Midbrain (tissue), 1 donor: ENCODE measurements around the gene TTC7B.

ENCODE experiments used
- DNase-seq: peaks from one replicate; lab custom pipeline; 2025; lab: John Stamatoyannopoulos, UW

TTC7B gene

DNA sequence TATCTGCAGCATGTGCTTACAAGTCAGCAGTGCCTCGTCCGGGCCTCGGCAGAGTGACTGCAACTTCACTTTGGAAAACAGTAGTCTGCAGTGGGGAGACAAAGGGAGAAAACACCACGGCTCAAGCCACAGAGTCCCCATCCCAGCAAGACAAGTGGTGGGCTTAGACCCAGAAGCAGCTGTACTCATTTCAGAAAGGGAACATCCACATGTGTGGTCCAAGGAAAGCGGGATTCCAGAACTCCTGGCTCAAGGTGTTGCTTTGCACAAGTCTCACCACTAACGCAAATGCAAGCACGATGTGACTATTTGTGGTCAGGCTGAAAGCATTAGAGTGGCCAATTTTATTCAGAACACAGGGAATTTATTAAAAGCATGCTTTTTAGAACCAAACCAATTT, 198.3 kb downstream of the TTC7B start:
- DNase-seq, result no peak

GRCh38 chr14:90616881-90617280, 199.3 kb downstream of the TTC7B start:
- DNase-seq, result no peak

DNA sequence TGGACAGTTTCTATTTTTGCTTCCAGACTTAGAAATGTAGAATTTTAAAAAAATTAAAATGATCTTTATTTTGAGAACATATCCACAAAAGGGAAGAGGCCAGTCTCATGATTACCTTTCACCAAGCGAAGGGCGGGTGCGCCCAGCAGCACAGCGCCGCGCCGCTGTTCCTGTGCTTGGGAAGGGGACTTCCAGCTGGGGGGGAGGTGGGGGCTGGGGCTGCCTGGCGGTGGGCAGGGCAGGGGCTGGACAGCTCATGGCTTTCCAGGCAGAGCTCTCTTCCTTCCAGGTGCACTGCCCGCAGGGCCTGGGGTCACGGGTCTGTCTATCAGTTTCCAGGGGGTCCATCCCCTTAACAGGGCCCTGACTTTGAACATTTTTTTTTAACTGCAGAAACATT, 199.9 kb downstream of the TTC7B start:
- DNase-seq, result no peak

GRCh38 chr14:90615517-90616060, 200.6 kb downstream of the TTC7B start:
- peak; percentile 15 for DNase-seq

GRCh38 chr14:90614696-90615516, 201.3 kb downstream of the TTC7B start:
- DNase-seq, result no peak

DNA sequence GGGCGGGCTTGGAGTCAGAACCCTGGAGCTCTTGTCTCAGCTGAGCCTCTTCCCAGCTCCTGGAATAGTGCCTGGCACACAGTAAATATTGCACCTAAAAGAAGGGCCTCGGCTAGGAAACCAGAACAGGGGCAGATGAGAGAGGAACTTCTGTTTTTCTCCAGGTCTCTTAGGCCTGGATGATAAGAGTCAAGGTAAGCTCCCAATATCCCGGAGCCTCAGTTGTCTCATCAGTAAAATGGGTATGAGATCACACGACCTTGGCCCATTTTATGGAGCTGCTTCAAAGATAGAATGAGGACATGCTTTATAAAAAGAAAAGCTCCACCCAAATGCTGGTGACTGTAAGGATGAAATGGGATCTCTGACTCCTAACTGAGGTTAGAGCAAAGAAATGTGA, 202.2 kb downstream of the TTC7B start:
- no peak for DNase-seq

DNA sequence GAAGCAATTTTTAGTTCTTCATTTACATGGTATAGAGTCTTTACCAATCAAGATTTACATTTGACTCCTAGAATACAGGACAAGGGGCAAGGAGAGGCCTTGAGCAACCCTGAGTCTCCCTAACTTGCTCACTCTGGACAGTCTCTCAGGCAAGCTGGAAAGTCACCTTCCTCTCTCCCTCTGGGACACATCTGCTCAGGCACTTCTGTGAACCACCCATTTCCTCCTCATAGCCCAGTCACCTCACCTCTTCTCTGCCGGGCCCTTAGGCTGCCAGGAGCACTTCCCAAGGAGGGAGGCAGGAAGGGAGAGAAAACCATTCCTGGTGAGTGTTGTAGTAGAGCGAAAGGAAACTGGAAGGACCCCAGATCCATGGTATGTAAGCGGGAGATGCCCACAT, 202.8 kb downstream of the TTC7B start:
- DNase-seq, result no peak

- DNase-seq, result no peak
These were observed 203.4 kb downstream of the TTC7B start for GRCh38 chr14:90612801-90613200.

GRCh38 chr14:90611936-90612335, 204.3 kb downstream of the TTC7B start:
- DNase-seq, result no peak

DNA sequence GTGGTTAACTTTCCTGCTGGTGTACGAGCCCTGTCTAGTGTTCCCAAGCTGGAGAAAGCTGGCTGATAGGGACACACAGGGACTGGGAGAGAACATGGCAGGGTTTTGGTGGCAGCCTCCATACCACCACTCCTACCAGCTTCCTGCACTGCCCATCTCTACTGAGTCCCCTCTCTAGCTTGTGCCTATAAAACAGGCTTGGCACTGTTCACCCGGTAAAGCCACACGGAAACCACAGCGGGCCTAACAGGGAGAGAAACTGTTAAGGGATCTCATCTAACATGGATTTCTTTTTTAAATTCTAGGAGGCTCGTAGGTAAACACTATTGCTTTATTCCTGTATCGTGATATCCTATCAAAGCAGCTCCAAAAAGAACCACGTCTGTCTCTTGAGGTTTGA, 204.7 kb downstream of the TTC7B start:
- DNase-seq, result no peak

DNA sequence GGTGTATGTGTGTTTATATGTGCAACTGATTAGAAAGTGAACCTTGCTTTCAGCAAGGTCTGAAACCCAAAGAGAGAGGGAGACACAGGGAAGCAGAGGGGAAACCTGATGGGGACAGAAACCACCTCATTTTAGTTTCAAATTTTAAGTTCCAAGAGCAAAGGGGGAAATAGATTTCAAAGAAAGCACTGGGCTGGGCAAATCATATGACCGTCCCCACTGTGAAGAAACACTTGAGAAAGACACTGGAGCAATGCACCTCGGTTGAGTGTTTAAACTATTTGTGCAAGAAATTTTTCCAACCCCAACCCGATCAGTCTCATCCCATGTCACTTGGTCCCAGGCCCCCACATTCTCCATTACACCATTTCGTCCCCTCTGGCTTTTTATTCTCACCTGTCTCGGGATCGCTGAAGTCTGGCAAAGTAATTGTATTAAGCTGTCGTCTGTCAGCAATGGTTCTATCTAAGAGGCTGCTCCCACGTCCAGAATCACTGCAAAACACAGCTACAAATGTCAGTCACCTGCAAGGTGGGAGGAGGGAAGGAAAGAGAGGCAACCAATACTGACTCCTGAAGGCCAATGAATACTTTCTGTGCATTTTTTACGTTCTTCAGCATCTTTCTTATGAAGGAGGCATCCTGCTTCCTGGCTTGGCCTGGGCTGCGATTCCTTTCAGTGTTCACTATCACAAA, 205.7 kb downstream of the TTC7B start:
- no peak for DNase-seq

- no peak for DNase-seq
These were observed 206.9 kb downstream of the TTC7B start for GRCh38 chr14:90609376-90609775.

DNA sequence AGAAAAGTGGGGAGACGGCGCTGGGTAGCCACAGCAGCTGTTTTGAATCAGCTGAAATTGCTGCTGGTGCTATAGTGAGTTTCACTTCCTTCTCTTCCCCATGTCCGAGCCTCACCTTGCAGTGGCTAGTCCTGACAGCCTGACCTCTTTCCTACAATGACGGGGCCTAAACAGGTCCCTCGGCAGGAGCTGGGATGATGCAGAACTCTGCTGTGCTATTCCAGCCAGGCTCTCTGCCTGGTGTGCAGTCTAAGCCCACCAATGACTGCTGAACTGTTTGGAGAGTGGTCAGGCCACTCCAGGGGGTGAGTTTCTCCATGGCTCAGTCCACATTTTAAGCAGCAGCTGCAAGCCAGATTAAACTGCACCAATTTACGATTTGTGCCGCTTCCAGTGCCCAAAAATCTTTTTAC, 207.3 kb downstream of the TTC7B start:
- DNase-seq, result no peak

- no peak for DNase-seq
These were observed 207.9 kb downstream of the TTC7B start for GRCh38 chr14:90608281-90608680.

- peak; percentile 44 for DNase-seq
These were observed 209.1 kb downstream of the TTC7B start for GRCh38 chr14:90607141-90607540.

DNA sequence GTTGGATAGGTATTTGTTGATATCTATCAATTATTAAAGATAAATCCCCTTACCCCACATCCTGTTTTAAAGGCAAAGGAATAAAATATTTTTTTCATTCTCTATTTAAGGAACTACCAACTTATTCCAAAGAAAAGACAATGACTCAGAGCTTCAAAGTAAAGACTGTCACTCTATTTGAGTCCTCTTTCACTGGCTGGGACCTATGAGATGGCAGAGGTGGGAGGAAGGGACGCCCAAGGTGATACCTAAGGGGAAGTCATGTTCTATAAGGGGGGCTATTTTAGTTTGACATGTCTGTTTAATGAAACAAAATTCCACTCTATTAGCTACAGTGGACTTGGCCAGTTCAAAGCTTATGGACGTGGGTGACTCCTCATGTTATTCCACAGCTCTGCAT, 209.8 kb downstream of the TTC7B start:
- no peak for DNase-seq

DNA sequence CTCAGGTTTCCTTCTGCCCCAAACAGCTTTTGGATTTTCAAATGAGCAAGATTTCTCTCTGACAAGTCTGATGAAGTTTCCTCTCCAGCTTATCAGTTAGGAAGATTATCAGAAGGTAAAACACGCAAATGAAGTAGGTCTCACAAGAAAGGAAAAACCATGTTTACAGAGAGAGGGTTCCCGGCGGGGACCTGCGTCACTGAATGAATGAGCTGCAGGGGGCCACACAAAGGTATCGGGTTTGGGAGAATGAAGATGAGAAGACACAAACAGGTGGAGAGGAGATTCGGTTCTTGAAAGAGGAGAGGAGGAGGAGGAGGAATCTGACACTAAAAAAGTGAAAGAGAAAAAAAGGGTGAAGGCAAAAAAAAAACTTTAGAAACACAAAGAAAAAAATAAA, 210.8 kb downstream of the TTC7B start:
- DNase-seq, result no peak

DNA sequence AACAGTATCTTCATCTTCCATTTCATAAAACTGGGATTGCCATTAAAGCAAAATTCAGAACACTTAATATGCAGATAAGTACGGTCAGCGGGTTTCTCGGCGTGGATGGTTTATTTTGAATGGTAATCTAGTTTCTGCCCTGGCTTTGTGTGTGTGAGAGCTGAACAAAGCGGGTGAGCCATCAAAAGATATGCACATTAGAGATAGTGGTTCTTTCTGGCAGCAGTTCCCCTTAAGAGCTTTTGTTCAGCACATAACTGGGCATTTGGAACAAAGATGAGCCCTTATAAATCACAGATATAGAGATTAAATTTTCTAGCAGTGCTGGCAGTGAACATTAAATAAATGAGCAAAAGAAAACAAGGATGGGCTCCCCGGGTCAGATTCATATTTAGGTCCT, 211.9 kb downstream of the TTC7B start:
- DNase-seq, result no peak

- DNase-seq, result no peak
These were observed 212.4 kb downstream of the TTC7B start for GRCh38 chr14:90603841-90604240.

- no peak for DNase-seq
These were observed 212.9 kb downstream of the TTC7B start for GRCh38 chr14:90603336-90603735.

- no peak for DNase-seq
These were observed 214.0 kb downstream of the TTC7B start for GRCh38 chr14:90602088-90602687.

GRCh38 chr14:90601563-90601962, 214.7 kb downstream of the TTC7B start:
- no peak for DNase-seq

DNA sequence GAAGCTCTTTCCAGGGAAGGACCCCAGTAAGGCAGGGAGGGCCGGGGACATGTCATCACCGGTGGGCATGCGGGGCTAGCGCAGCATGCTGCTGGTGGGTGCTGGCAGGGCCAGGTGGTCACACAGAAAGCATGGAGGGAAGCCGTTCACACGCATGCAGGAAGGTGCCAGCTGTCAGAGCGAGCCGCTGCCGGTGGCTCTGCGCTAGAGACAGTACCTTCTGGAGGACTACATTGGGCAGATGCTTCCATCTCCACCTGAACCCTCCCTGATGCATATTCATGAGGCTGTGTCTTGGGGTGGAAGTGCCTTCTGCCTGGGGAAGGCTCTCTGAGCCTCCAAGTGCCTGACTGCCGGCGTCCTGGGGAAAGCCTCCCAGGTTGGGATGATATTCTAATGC, 215.6 kb downstream of the TTC7B start:
- DNase-seq, result no peak
